Stimulated activated CD8-positive, alpha-beta memory T cell treated with anti-CD3 and anti-CD28 coated beads, Interleukin-2, amount 100 ng/mL, for 1 hour (primary cell): ENCODE results near the gene PGBD5.

ENCODE experiments used
- DNase-seq, 2 donors: peaks; one replicate each; pipeline ENCODE4 v3.0.0-alpha.2; 2020; ENCODE audit warnings: low read depth in 2 of 2

PGBD5 gene

GRCh38 chr1:230396966-230397365 lies 29.2 kb downstream of the PGBD5 start:
- no peak for DNase-seq

GRCh38 chr1:230395932-230396331 lies 30.2 kb downstream of the PGBD5 start:
- DNase-seq: no peak

- DNase-seq: no peak
Observed at GRCh38 chr1:230394741-230395140, 31.4 kb downstream of the PGBD5 start.

DNA sequence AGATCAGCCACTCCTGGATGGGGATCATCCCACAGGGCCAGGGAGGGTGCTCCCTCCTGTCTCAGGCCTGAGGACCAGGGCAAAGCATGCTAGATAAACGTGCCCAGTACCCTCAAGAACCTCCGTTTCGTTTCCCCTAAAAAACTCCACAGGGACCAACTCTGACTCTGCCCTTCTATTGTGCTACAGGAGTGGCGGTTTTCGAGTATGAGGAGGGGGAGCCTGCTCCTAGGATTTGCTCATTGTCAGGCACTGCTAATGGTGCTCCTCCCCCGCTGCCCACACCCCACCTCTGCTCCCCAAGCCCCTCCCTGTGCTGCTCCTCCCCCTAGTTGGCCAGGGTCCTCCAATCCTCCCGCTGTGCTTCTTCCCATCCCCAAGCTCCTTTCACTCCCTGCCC lies 32.0 kb downstream of the PGBD5 start:
- DNase-seq: no peak

DNA sequence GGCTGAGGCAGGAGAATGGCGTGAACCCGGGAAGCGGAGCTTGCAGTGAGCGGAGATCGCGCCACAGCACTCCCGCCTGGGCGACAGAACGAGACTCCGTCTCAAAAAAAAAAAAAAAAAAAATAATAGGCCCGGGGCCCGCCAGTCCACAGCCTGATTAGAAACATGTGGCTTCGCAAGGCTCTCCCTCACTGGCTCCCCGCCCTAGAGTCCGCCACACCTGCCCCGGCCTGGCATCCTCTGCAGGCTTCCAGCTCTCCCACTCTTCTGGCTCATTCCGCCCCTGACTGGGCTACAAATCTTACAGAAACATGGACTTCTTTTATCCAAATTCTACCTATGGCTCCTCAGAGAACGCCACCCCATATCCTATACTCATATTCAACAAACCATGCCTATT lies 32.4 kb downstream of the PGBD5 start:
- no peak for DNase-seq

- no peak for DNase-seq
Observed at GRCh38 chr1:230392920-230393521, 33.1 kb downstream of the PGBD5 start.

DNA sequence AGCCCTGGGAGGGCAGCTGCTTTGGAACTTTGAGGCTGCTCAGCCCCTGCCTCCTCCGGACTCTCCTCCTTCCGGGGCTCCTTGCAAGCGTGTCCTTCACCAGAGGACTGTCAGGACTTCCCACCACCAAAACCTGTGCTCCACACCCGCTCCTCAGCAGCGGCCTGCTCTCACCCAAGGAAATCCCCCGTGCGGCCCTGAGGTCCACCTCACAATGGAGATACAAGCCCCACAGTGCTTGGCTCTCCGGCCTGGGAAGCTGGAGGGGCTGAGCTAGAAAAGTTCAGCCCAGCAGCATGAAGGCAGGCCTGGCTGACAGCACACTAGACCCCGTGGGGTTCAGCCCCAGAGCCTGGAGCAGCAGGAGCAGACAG lies 33.6 kb downstream of the PGBD5 start:
- DNase-seq: no peak

- DNase-seq: no peak
Observed at GRCh38 chr1:230391776-230392535, 34.2 kb downstream of the PGBD5 start.

GRCh38 chr1:230390371-230390770 lies 35.8 kb downstream of the PGBD5 start:
- no peak for DNase-seq

- DNase-seq: no peak
Observed at GRCh38 chr1:230387876-230388275, 38.3 kb downstream of the PGBD5 start.

GRCh38 chr1:230387296-230387695 lies 38.8 kb downstream of the PGBD5 start:
- no peak for DNase-seq

DNA sequence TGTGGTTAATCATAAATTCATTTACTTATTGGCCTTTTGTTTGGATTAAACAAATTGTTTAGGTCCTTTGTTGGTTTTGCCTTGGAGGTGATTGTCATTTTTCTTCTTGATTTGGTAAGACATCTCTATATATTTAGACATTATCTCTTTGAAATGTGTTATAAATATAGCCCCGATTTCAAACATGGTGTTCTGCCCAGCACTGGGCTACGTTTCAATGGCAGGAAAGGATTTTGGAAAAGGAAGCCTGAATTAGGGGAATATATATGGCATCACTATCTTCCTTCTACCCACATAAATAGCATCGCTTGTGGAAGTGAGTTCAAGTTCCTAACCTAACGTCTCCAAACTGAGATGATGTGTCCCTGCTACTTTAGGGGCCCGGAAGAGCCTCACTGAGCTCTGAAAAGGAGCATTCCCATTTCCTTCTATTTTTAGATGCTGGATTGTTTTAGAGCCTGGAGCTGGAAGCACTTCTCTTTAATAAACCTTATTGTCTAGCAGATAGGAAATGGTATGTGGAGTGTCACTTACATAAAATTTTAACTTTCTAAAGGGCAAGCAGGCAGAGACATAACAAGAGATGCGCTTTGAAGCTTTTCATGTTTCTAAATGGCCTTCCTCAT lies 39.4 kb downstream of the PGBD5 start:
- DNase-seq: no peak

- DNase-seq: no peak
Observed at GRCh38 chr1:230385930-230386329, 40.2 kb downstream of the PGBD5 start.

DNA sequence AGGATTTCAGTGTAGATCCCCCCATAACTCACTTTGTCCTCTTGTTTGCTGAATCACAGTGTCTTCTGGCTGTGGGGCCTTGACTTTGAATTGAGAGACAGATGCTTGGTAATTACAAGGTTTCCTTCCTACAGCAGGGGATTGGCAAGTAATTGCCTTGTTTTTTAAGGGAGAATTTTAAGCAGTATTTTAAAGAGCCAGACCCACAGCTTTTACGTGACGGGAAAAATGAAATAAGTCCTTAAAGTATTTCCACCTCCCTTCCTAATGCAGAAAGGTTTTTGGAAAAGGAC lies 41.0 kb downstream of the PGBD5 start:
- no peak for DNase-seq

DNA sequence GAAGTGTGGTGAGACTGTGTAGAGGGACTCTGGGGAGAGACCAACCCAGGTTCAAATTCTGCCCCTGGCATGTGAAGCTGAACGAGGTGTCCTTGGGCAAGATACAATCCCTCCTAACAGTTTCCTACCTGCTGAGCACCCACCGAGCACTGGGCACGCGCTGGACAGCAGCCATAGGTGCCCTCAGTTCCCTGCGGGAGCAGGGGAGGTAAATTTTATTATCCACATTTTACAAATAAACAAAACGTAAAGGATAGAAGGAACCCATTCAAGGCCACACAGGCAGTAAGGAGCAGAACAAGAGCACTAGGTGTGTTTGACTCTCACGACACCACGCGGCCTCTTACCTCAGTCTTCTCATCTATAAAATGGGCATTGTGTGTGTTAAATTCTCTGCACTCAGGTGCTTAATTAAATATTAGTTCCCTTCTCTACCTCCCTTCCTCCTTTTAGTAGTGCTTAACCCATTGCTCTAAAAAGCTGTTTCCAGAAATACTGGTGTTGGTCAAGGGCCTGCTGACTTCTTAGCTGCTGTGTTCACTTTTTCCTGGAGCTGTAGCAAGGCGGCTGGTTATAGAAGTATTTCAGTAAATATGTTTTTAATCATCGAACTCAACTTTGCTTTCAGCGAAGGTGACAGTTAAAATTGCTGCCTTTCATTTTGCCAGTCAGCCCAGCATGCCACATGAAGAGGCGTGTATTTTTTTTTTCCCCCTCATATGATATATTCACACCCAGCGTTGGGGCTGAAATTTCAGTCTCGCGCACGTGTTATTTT lies 41.6 kb downstream of the PGBD5 start:
- no peak for DNase-seq

DNA sequence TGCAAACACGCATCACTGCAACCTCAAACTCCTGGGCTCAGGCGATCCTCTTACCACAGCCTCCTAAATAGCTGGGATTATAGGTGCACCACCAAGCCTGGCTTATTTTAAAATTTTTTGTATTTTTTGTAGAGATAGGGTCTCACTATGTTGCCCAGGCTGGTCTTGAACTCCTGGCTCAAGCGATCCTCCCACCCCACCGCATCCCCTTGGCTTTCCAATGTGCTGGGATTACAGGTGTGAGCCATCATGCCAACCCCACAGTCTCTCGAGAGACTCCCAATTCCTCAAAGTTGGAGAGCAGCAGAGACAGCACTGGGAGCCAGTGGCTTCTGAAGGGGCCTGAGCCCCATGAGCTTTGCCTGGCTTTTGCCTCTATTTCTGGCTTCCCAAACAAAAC lies 42.7 kb downstream of the PGBD5 start:
- DNase-seq: no peak

GRCh38 chr1:230382001-230382491 lies 44.1 kb downstream of the PGBD5 start:
- DNase-seq: no peak

- no peak for DNase-seq
Observed at GRCh38 chr1:230381585-230381984, 44.5 kb downstream of the PGBD5 start.

- DNase-seq: no peak
Observed at GRCh38 chr1:230381049-230381467, 45.1 kb downstream of the PGBD5 start.

GRCh38 chr1:230379928-230380327 lies 46.2 kb downstream of the PGBD5 start:
- DNase-seq: no peak

DNA sequence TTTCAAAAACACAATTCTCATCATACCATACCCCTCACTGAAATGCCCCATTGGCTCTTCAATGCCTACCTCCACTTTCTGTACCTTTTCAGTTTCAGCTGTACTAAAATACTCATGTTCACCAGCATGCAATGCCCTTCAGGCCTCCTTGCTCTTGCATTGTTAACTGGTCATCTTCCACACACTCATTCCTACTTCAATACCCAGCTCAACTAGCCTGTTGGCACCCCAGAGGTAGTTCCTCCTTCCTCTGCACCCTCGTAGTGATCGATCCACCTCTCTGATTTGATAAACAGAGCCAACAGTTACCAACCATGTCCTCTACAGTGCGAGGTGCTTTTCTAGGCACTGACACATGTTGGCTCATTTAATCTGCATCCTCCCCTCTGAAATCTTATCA lies 46.7 kb downstream of the PGBD5 start:
- DNase-seq: no peak

DNA sequence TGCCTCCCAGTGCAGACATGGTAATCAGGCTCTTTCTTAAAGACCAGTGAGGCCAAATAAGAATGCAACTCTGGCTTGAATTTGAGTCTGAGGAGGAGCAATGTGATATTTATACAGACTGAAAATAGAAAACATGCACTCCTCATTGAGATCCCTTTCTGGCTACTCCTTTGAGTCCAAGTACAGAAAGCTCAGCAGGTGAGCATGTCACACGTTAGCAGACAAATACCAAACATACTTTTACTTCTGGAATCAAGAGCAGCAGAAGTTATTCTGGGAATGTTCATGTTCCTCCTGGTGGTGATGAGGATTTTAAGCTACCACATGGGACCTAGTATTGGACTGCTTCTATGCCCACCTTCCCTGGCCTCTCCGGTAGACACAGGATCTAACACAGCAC lies 48.3 kb downstream of the PGBD5 start:
- no peak for DNase-seq

DNA sequence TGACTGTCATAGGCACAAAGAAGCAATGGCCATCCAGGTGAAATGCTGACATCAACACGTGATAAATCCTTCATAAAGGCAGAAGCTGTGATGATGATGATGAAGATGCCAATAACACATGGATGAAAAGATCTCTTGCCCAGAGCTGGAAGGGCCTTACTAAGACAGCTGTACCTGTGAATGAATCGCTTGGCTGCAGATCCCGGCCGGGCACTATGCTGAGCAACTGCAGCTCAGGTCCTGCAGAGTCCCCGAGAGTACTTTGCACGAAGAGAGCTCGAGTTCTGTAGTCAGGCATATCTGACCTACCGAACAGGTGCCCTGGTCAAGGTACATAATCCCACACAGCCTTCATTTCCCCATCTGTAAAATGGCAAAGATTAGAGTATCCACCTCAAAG lies 48.8 kb downstream of the PGBD5 start:
- DNase-seq: no peak
